HEK293 (cell line): Measurements from ENCODE around the gene MYO1F.

Experiments
- CTCF ChIP-seq: fragments of 450-650 bp; formaldehyde crosslinking; IDR thresholded peaks from 2 replicates; pipeline ENCODE4 v1.5.1; 2016; ENCODE audit warnings: missing biosample characterization, missing genetic modification characterization
- GFI1B ChIP-seq: fragments of 450-650 bp; formaldehyde crosslinking; IDR thresholded peaks from 2 replicates; pipeline ENCODE4 v1.5.1; 2016; ENCODE audit warnings: missing biosample characterization, missing genetic modification characterization
- MZF1 ChIP-seq: fragments of 450-650 bp; formaldehyde crosslinking; IDR thresholded peaks from 2 replicates; pipeline ENCODE4 v1.5.1; 2017; ENCODE audit warnings: missing biosample characterization, missing genetic modification characterization, borderline replicate concordance
- PRDM10 ChIP-seq: fragments of 450-650 bp; formaldehyde crosslinking; IDR thresholded peaks from 2 replicates; pipeline ENCODE4 v1.5.1; 2016; ENCODE audit warnings: missing biosample characterization, missing genetic modification characterization
- REST ChIP-seq: fragments of 450-650 bp; formaldehyde crosslinking; IDR thresholded peaks from 2 replicates; pipeline ENCODE4 v1.5.1; 2016; ENCODE audit warnings: missing biosample characterization, missing genetic modification characterization
- YY1 ChIP-seq: fragments of 450-650 bp; formaldehyde crosslinking; IDR thresholded peaks from 2 replicates; pipeline ENCODE4 v1.5.1; 2018; ENCODE audit warnings: missing biosample characterization, missing genetic modification characterization
- ZBTB44 ChIP-seq: fragments of 450-650 bp; IDR thresholded peaks from 2 replicates; pipeline ENCODE4 v1.5.1; 2018; ENCODE audit warnings: missing biosample characterization, mild to moderate bottlenecking, missing genetic modification characterization
- ZBTB8A ChIP-seq: fragments of 450-650 bp; formaldehyde crosslinking; IDR thresholded peaks from 2 replicates; pipeline ENCODE4 v1.5.1; 2016; ENCODE audit warnings: missing biosample characterization, missing genetic modification characterization
- ZFP37 ChIP-seq: fragments of 450-650 bp; formaldehyde crosslinking; IDR thresholded peaks from 2 replicates; pipeline ENCODE4 v1.5.1; 2016; ENCODE audit warnings: missing biosample characterization, missing genetic modification characterization
- ZNF366 ChIP-seq: fragments of 450-650 bp; formaldehyde crosslinking; conservative IDR thresholded peaks from 2 replicates; pipeline ENCODE4 v1.5.1; 2016; ENCODE audit warnings: missing biosample characterization, missing genetic modification characterization
- ZNF426 ChIP-seq: fragments of 450-650 bp; formaldehyde crosslinking; IDR thresholded peaks from 2 replicates; pipeline ENCODE4 v1.5.1; 2017; ENCODE audit warnings: missing biosample characterization, missing genetic modification characterization, mild to moderate bottlenecking, inconsistent platforms, moderate library complexity
- ZNF777 ChIP-seq: fragments of 450-650 bp; formaldehyde crosslinking; IDR thresholded peaks from 2 replicates; pipeline ENCODE4 v1.5.1; 2017; ENCODE audit warnings: missing biosample characterization, missing genetic modification characterization, borderline replicate concordance

- TF ChIP-seq CTCF (tag by site-specific recombination), result no peak
- TF ChIP-seq GFI1B (tag by site-specific recombination), result no peak
- no peak for TF ChIP-seq MZF1 (tag by site-specific recombination)
- TF ChIP-seq ZBTB44 (tag by site-specific recombination), result no peak
- no peak for TF ChIP-seq ZBTB8A
- TF ChIP-seq PRDM10 (tag by site-specific recombination), result no peak
- TF ChIP-seq ZNF777 (tag by site-specific recombination), result no peak
- no peak for TF ChIP-seq YY1 (tag by site-specific recombination)
- TF ChIP-seq REST (tag by site-specific recombination), result no peak
- no peak for TF ChIP-seq ZFP37 (tag by site-specific recombination)
- no peak for TF ChIP-seq ZNF366 (tag by site-specific recombination)
- TF ChIP-seq ZNF426 (tag by site-specific recombination), result no peak
These were observed 99.4 kb downstream of the MYO1F start for GRCh38 chr19:8477889-8478288.
